ENCODE results near the gene ENO3. TPM values are rescaled to one million over a fixed set of nuclear protein-coding genes. Genes with fewer than 3 reads are reported as not detected.

ENO3 gene
- total RNA-seq, 1 experiment from 2014 or later = 29.0 TPM

DNA sequence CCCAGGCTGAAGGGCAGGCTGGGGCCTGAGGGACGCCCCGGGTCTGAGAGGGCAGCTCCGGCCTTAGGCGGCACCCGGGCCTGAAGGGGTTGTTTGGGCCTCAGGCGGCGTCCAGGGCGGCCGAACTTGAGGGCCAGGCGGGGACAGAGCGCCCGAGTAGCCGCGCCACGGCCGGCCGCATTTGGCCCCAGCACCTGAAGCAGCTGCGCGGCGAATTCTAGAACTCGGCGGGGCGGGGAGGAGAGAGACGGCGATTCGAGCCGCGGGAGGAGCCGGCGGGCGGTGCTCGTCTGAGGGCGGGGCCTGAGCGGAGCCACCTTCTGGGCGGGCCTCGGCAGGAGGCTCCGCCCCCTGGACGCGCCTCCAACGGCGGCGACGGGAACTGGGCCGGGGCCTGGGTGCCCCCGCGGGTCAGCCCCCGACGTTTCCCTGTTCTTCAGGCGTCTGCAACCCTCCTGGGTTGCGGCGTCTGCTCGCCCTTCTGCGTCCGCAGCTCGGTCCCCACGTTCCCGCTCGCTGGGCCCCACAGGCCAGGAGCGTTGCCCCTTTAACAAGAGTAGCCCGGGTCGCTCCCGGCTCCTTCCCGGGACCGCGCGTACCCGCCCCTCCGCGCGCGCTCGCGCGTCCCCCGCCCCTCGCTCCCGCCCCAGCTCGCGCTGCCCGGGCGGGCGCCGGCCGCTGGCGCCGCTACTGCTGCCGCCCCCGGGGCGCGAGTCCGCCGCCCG, 46.5 kb downstream of the ENO3 start, which contains the start of the genes INCA1 and KIF1C:
Gene INCA1, minus strand, starts transcription at position 221 of the 725 bp plus-strand sequence. CDS start 3,085 bp downstream, outside the sequence.
Gene KIF1C, plus strand, starts transcription at position 649 of the 725 bp plus-strand sequence. CDS start 2,297 bp downstream, outside the sequence.
- Histone ChIP-seq H3F3A (ENCODE audit: insufficient read depth, low read depth) (peaks cover 8% of the 10 kb centered on the region; the same call in 1 of the 2 replicates), H2AFZ (peak within 1 kb of the TSS; percentile 90), H3K27me3 (ENCODE audit: insufficient read depth, low read depth) (no peaks in the 10 kb centered on the region), H4K20me1 (ENCODE audit: insufficient read depth) (peaks cover 5% of the 10 kb centered on the region), H3K79me2 (ENCODE audit: low read depth) (peaks cover 22% of the 10 kb centered on the region), H3K9me3 (ENCODE audit: insufficient read depth, low read depth) (no peaks in the 10 kb centered on the region), H3K4me3 (peak within 1 kb of the TSS; percentile 76), H3K4me2 (peak within 1 kb of the TSS; percentile 97), H3K27ac (no peak within 1 kb of the TSS), H3K9me2 (ENCODE audit: insufficient read depth) (no peaks in the 10 kb centered on the region), H3K4me1 (replicated peaks; ENCODE audit: insufficient read depth) (peaks cover 17% of the 10 kb centered on the region), H3K36me3 (ENCODE audit: low read depth) (0 out of 2 replicates have a peak, but pooled peaks cover 14% of the 10 kb centered on the region)
- POLR2A ChIA-PET (ENCODE audit: unreplicated experiment) = interaction anchor here (0.6 to 0.7 kb wide), 2 partner anchors 11 to 88 kb away, joined by 4 read pairs; no protein-coding TSS in a partner anchor
- CTCF ChIA-PET = no interaction called here
- peak; percentile 74 to 97 for DNase-seq
- intact Hi-C loops (cut with micrococcal nuclease; ENCODE audit: unreplicated experiment) = loop anchor here (1.0 kb wide), 1 partner anchor 49 kb away; the partner anchor contains the start of gene PFN1
- TF ChIP-seq, protein P1, sequence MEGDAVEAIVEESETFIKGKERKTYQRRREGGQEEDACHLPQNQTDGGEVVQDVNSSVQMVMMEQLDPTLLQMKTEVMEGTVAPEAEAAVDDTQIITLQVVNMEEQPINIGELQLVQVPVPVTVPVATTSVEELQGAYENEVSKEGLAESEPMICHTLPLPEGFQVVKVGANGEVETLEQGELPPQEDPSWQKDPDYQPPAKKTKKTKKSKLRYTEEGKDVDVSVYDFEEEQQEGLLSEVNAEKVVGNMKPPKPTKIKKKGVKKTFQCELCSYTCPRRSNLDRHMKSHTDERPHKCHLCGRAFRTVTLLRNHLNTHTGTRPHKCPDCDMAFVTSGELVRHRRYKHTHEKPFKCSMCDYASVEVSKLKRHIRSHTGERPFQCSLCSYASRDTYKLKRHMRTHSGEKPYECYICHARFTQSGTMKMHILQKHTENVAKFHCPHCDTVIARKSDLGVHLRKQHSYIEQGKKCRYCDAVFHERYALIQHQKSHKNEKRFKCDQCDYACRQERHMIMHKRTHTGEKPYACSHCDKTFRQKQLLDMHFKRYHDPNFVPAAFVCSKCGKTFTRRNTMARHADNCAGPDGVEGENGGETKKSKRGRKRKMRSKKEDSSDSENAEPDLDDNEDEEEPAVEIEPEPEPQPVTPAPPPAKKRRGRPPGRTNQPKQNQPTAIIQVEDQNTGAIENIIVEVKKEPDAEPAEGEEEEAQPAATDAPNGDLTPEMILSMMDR (conservative IDR thresholded peaks at IDR 0.05) = no peak
- no peak for TF ChIP-seq EZH2 (IDR thresholded peaks at IDR 0.05; ENCODE audit: low read depth)
- no TSS peak for BruUV-seq (replicated peaks)

DNA sequence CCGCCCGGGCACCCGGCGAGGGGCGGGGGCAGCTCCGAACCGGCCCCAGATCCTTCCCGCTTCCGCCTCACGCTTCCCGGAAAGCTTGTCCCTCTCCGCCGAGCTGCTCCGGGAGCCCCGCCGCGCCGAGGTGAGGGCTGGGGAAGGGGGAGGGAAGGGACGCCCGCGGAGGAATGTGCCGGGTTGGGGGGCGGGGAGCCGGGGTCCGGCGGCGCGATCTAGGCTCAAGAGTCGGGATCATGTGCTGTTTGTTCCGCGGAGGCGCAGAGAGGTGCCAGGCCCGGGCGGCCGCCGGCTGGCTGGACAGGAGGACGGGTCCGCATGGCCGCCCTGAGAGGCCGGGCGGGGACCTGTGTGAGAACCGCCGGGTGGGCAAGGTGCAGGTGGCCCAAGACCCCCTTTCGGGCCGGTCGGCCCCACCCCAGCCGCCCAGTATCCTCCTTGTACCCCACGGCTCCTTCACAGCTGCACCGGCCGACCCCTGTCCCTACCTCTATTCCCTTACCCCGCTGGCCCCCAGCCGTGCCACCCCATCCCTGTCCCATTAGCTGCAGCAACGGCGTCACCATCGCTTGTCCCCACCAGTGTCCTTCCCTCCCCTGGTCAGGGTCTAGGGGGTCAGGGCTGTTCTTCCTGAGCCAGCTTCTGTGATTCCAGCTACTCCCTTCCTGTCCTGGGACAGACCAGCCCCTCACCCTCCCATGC, 47.3 kb downstream of the ENO3 start:
- BruUV-seq (replicated peaks) = no TSS peak
- CTCF ChIA-PET = no interaction called here
- DNase-seq = no peak

More for the DNA sequence above, 47.3 kb downstream of the ENO3 start:
- Histone ChIP-seq H3K79me2 (ENCODE audit: low read depth) (peaks cover 22% of the 10 kb centered on the region), H3K9me2 (ENCODE audit: insufficient read depth) (no peaks in the 10 kb centered on the region), H3K27ac (no peak overlapping the region), H3K27me3 (ENCODE audit: insufficient read depth, low read depth) (no peaks in the 10 kb centered on the region), H3F3A (ENCODE audit: insufficient read depth, low read depth) (peaks cover 8% of the 10 kb centered on the region; the same call in 1 of the 2 replicates), H3K4me1 (replicated peaks; ENCODE audit: insufficient read depth) (peaks cover 17% of the 10 kb centered on the region), H3K4me3 (peak overlapping the region; percentile 76), H3K4me2 (peak overlapping the region; percentile 97), H2AFZ (peak overlapping the region; percentile 90), H3K36me3 (ENCODE audit: low read depth) (peaks cover 14% of the 10 kb centered on the region; the same call in 1 of the 2 replicates), H4K20me1 (ENCODE audit: insufficient read depth) (peaks cover 5% of the 10 kb centered on the region), H3K9me3 (ENCODE audit: insufficient read depth, low read depth) (no peaks in the 10 kb centered on the region)
- intact Hi-C loops (cut with micrococcal nuclease; ENCODE audit: unreplicated experiment) = no loop called here
- POLR2A ChIA-PET (ENCODE audit: unreplicated experiment) = interaction anchor here (0.6 kb wide), 1 partner anchor 11 kb away, joined by 4 read pairs; no protein-coding TSS in a partner anchor
- TF ChIP-seq EZH2 (IDR thresholded peaks at IDR 0.05; ENCODE audit: low read depth) = no peak
- TF ChIP-seq, protein P1 (conservative IDR thresholded peaks at IDR 0.05) = no peak

Measured in PC-9 (cell line).